Measurements from ENCODE around the gene TWNK.

TWNK gene

DNA sequence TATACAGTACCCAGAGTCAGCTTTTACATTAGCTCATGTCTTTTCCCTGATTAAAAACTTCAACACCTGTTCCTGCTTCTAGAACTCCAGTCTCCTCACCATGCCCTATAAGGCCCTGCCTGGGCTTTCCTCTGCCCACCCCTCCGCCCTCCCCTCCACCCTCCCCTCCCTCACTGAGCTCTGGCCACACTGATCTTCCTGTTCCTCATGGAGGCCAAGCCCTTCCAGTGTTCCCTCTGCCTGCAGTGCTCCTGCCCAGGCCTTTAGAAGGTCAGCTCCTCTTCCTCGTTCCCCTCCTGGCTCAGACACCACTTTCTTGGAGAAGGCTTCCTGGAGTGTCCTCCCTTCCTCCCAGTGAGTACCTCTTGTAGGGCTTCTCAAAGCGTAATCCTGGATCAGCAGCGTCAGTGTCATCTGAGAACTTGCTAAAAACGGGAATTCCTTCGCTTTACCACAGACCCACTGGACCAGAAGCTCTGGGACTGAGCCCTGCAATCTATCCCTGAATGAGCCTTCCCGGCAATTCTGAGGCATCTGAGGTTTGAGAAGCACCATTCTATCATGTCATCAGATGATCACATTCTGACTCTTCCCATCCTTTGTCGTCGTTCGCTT is 39.9 kb downstream of the TWNK start:
- no peak overlapping the region for H3K4me2 ChIP-seq (ENCODE audit: insufficient read depth, low read length)
- H3K36me3 ChIP-seq (ENCODE audit: insufficient read depth, low read length), result no peaks in the 10 kb centered on the region
- peaks cover 8% of the 10 kb centered on the region for H4K20me1 ChIP-seq (ENCODE audit: insufficient read depth, low read length)
- no peak overlapping the region for H2AFZ ChIP-seq (ENCODE audit: low read depth, low read length)
- H3K9ac ChIP-seq (ENCODE audit: low read depth, low read length), result no peak overlapping the region
- H3K9me3 ChIP-seq (ENCODE audit: insufficient read depth, low read length, severe bottlenecking), result no peaks in the 10 kb centered on the region
- DNase-seq (no peak), ATAC-seq (ENCODE audit: insufficient read depth, low read depth) (no peak)
- H3K79me2 ChIP-seq (ENCODE audit: insufficient read depth, low read length), result no peaks in the 10 kb centered on the region
- TF ChIP-seq CTCF (IDR thresholded peaks at IDR 0.05; ENCODE audit: borderline replicate concordance, extremely low read depth, low read length, poor library complexity, severe bottlenecking) (no peak), EZH2 (IDR thresholded peaks at IDR 0.05; ENCODE audit: borderline replicate concordance, low read depth, low read length, severe bottlenecking) (no peak)
- no peak overlapping the region for H3K4me3 ChIP-seq (ENCODE audit: low read depth in 1 of 2, low read length in 2 of 2)
- peaks cover 14% of the 10 kb centered on the region for H3K27me3 ChIP-seq (ENCODE audit: insufficient read depth, low read length, poor library complexity)
- peaks cover 21% of the 10 kb centered on the region for H3K4me1 ChIP-seq (ENCODE audit: insufficient read depth, low read length)
- H3K27ac ChIP-seq (ENCODE audit: low read length), result no peak overlapping the region

DNA sequence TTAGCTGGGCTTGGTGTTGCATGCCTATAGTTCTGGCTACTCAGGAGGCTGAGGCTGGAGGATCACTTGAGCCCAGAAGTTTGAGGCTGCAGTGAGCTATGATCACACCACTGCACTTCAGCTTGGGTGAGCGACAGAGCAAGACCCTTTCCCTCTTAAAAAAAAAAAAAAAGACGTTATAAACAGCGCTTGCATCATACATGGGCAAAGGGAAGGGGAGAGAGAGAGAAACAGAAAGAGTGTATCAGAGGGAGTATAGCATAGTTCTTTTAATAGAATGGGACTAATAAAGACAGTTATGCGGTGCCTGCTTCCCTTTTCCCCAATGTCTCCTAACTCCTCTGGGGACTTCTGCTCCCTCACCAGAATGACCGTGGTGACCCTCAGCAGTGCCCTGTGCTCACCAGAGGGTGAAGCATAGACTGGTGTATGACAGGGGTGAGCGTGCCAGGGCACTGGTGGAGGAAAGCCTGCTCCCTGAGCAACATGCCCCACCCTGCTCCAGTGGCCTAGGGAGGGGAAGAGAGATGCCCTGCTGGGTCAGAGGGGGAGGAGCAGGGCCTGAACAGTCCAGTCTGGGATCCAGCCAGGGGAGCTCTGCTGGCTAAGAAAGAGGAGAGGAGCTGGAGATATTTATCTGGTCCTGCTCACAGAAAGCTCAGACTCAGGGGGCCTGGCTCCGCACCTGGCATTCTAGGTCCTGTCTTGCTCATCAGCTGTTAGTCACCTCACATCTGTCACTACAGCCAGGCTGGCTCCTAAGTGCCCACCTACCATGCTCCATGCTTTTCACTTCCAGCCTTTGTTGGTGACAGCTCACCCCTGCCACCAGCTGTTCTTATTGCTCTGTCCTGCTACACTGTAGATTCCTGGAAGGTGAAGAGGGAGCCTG is 41.3 kb downstream of the TWNK start:
- peaks cover 14% of the 10 kb centered on the region for H3K27me3 ChIP-seq (ENCODE audit: insufficient read depth, low read length, poor library complexity)
- H3K9ac ChIP-seq (ENCODE audit: low read depth, low read length), result no peak overlapping the region
- H3K4me2 ChIP-seq (ENCODE audit: insufficient read depth, low read length), result no peak overlapping the region
- no peaks in the 10 kb centered on the region for H3K9me3 ChIP-seq (ENCODE audit: insufficient read depth, low read length, severe bottlenecking)
- H3K36me3 ChIP-seq (ENCODE audit: insufficient read depth, low read length), result no peaks in the 10 kb centered on the region
- peaks cover 16% of the 10 kb centered on the region for H4K20me1 ChIP-seq (ENCODE audit: insufficient read depth, low read length)
- H2AFZ ChIP-seq (ENCODE audit: low read depth, low read length), result no peak overlapping the region
- H3K4me3 ChIP-seq (ENCODE audit: low read depth in 1 of 2, low read length in 2 of 2), result no peak overlapping the region
- no peak overlapping the region for H3K27ac ChIP-seq (ENCODE audit: low read length)
- no peak for DNase-seq
- TF ChIP-seq CTCF (IDR thresholded peaks at IDR 0.05; ENCODE audit: borderline replicate concordance, extremely low read depth, low read length, poor library complexity, severe bottlenecking), result no peak
- no peak for TF ChIP-seq EZH2 (IDR thresholded peaks at IDR 0.05; ENCODE audit: borderline replicate concordance, low read depth, low read length, severe bottlenecking)
- H3K79me2 ChIP-seq (ENCODE audit: insufficient read depth, low read length), result no peaks in the 10 kb centered on the region
- H3K4me1 ChIP-seq (ENCODE audit: insufficient read depth, low read length), result peaks cover 32% of the 10 kb centered on the region
- ATAC-seq (ENCODE audit: insufficient read depth, low read depth), result no peak

- no peak overlapping the region for H3K9ac ChIP-seq (ENCODE audit: low read depth, low read length)
- no peak for DNase-seq
These were observed 42.4 kb downstream of the TWNK start for GRCh38 chr10:101029520-101030295.

More at GRCh38 chr10:101029520-101030295, 42.4 kb downstream of the TWNK start:
- H4K20me1 ChIP-seq (ENCODE audit: insufficient read depth, low read length), result peaks cover 16% of the 10 kb centered on the region
- H3K4me1 ChIP-seq (ENCODE audit: insufficient read depth, low read length), result peaks cover 32% of the 10 kb centered on the region
- H2AFZ ChIP-seq (ENCODE audit: low read depth, low read length), result no peak overlapping the region
- no peaks in the 10 kb centered on the region for H3K79me2 ChIP-seq (ENCODE audit: insufficient read depth, low read length)
- H3K4me2 ChIP-seq (ENCODE audit: insufficient read depth, low read length), result peak overlapping the region; percentile 93; the same call in 1 of the 2 replicates
- TF ChIP-seq CTCF (IDR thresholded peaks at IDR 0.05; ENCODE audit: borderline replicate concordance, extremely low read depth, low read length, poor library complexity, severe bottlenecking), result no peak
- no peak for TF ChIP-seq EZH2 (IDR thresholded peaks at IDR 0.05; ENCODE audit: borderline replicate concordance, low read depth, low read length, severe bottlenecking)
- H3K4me3 ChIP-seq (ENCODE audit: low read depth in 1 of 2, low read length in 2 of 2), result no peak overlapping the region
- no peaks in the 10 kb centered on the region for H3K36me3 ChIP-seq (ENCODE audit: insufficient read depth, low read length)
- no peak for ATAC-seq (ENCODE audit: insufficient read depth, low read depth)
- peaks cover 14% of the 10 kb centered on the region for H3K27me3 ChIP-seq (ENCODE audit: insufficient read depth, low read length, poor library complexity)
- H3K27ac ChIP-seq (ENCODE audit: low read length), result no peak overlapping the region
- no peaks in the 10 kb centered on the region for H3K9me3 ChIP-seq (ENCODE audit: insufficient read depth, low read length, severe bottlenecking)

All from DND-41 (cell line).